ENCODE data around the gene DLL4.
A peak's percentile ranks its signal among the peaks of the same experiment; 100 is the strongest.

The DLL4 gene

DNA sequence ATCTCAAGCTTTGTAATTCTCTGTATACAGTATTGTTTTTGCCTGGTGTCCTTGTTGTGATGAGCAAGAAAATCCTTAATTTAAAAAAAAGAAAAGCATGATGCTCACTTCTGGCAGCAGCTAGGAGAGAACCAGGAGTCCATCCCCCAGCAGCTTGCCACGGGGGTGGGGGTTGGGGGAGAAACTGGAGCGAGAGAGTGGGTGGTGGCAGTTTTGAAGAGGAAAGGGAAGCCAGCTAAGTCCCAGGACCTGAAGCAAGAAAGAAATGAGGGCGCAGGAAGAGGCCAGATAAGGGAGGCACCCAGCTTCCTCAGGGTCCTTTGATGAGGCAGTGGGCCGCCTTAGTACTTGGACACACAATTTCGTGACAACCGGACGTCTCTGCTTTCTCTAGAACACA is 47.7 kb downstream of the DLL4 start:
- Mint-ChIP-seq H3K27ac (no peak overlapping the region), H3K9me3 (no peaks in the 10 kb centered on the region), H3K27me3 (no peaks in the 10 kb centered on the region), H3K4me3 (no peak overlapping the region), H3K4me1 (peaks cover 4% of the 10 kb centered on the region), H3K36me3 (peaks cover 4% of the 10 kb centered on the region)

DNA sequence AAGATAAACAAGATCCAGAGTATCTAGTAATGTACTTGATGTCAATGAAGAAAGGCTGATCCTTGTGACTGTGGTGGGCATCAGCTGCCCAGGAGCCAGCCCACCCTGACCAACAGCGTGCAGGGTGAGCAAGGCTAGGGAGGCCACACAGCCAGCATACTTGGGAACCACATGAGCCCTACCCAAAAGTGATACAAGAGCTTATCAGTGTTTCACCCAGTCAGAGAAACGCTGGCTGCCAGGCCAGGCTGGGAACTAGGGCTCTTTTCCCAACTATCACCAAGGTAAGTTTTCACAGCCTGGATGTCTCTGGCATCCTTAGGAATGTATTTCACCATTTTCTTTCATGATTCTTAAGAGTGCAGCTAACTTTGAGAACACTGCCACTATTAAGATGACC is 49.0 kb downstream of the DLL4 start:
- H3K4me1 Mint-ChIP-seq, result no peaks in the 10 kb centered on the region
- H3K27me3 Mint-ChIP-seq, result no peaks in the 10 kb centered on the region
- peaks cover 9% of the 10 kb centered on the region for H3K36me3 Mint-ChIP-seq

DNA sequence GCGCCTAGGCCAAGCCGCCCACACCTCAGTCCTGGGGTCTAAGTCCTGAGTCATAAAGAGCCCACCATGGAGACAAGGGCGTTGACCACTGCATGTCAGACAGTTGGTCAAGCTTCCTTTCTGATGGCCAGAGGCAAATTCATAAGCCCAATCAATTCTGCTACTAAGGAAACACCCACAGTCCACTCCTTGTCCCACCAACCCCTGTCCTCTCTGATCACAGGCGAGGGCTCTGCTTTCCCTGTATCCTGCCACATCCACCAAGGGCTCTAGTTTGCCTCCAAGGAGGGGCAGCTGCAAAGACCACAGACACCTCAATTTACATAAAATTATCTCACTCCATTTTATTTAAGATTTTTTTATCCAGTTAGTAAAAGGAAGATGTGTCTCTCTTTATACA is 49.4 kb downstream of the DLL4 start:
- no peak overlapping the region for H3K4me3 Mint-ChIP-seq

More for the DNA sequence above, 49.0 kb downstream of the DLL4 start:
- no peaks in the 10 kb centered on the region for H3K9me3 Mint-ChIP-seq
- no peak overlapping the region for H3K4me3 Mint-ChIP-seq
- H3K27ac Mint-ChIP-seq, result no peak overlapping the region

DNA sequence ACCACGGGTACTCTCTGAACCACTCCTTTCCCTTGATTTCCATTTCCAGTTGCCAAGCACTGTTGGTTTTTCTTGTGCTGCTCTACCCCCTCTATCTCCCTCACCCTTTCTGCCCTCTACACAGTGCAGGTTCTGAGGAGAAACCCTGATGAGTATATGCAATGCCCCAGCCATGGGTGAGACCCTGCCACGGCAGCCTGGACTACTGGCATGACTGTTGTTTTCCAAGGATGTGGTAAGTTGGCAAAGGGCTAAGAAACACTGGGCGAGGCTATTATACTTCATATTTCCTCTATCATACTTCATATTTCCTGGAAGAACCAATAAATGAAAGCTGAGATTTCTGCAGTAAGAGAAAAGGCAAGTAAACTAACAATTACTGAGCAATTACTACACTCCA is 52.0 kb downstream of the DLL4 start:
- Mint-ChIP-seq H3K27me3 (no peaks in the 10 kb centered on the region), H3K27ac (no peak overlapping the region), H3K4me3 (no peak overlapping the region), H3K9me3 (no peaks in the 10 kb centered on the region), H3K36me3 (peaks cover 11% of the 10 kb centered on the region), H3K4me1 (no peaks in the 10 kb centered on the region)

More for the DNA sequence above, 49.4 kb downstream of the DLL4 start:
- Mint-ChIP-seq H3K9me3 (no peaks in the 10 kb centered on the region), H3K27ac (no peak overlapping the region), H3K27me3 (no peaks in the 10 kb centered on the region), H3K4me1 (no peaks in the 10 kb centered on the region), H3K36me3 (peaks cover 9% of the 10 kb centered on the region)

DNA sequence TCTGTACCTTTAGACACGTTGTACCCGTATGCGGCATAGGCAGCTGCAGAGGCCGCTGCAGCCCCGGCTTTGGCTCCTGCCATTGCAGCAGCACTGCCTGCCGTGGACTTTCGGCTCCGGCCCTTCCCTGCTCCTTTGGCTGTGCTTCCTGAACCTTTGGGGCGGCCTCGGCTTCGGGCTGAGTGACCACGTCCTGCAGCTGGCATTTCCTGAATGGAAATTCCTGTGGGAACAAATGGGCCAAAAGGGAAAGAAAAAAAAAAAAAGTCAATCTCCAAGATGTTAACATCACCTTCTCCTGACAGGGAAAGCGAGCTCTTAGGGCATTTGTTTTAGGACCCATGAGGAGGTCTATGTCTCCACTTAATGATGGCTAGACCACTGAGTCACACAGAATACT is 53.7 kb downstream of the DLL4 start:
- H3K36me3 Mint-ChIP-seq, result peaks cover 16% of the 10 kb centered on the region
- no peaks in the 10 kb centered on the region for H3K4me1 Mint-ChIP-seq
- H3K4me3 Mint-ChIP-seq, result no peak overlapping the region
- H3K9me3 Mint-ChIP-seq, result no peaks in the 10 kb centered on the region
- H3K27ac Mint-ChIP-seq, result no peak overlapping the region
- H3K27me3 Mint-ChIP-seq, result no peaks in the 10 kb centered on the region

DNA sequence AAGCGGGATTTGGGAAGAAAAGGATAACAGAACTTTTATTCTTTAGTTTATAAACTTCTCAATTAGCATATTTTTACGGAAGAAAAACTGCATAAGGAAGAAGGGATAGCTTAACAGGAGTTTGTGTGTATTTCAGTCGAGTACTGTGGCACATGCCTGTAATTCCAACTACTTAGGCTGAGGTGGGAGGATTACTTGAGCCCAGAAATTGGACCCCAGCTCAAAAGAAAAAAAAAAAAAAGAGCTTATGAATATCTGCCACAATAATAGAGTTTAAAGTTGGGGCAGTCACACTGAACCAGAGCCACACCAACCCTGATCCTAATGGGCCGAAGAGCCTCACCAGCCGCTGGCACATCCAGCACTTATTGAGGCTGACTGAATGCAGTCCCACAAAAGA is 55.3 kb downstream of the DLL4 start:
- Mint-ChIP-seq H3K27me3 (no peaks in the 10 kb centered on the region), H3K9me3 (no peaks in the 10 kb centered on the region), H3K4me1 (no peaks in the 10 kb centered on the region), H3K27ac (no peak overlapping the region), H3K36me3 (peaks cover 13% of the 10 kb centered on the region), H3K4me3 (no peak overlapping the region)

DNA sequence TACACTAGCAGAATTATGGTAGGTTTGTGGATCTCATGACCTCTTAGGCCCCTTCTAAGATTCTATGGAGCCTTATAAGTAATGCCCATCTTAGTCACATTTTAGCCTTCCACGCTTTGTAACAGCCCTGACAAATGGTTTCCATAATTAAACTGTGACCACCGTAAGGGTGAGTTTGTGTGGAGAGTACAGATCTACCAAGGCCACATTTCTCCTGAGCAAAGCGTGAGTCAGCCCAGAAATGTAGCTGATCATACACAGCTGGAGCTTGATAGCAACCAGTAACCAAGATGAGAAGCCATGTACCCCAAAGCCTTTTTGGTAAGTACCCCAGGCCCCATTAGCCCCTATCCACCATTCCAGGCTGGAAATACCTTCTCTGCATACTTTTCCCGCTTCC is 55.8 kb downstream of the DLL4 start:
- H3K36me3 Mint-ChIP-seq, result peaks cover 16% of the 10 kb centered on the region
- peaks cover 3% of the 10 kb centered on the region for H3K4me1 Mint-ChIP-seq
- no peak overlapping the region for H3K4me3 Mint-ChIP-seq
- H3K27me3 Mint-ChIP-seq, result no peaks in the 10 kb centered on the region
- no peak overlapping the region for H3K27ac Mint-ChIP-seq
- peaks cover 4% of the 10 kb centered on the region for H3K9me3 Mint-ChIP-seq

DNA sequence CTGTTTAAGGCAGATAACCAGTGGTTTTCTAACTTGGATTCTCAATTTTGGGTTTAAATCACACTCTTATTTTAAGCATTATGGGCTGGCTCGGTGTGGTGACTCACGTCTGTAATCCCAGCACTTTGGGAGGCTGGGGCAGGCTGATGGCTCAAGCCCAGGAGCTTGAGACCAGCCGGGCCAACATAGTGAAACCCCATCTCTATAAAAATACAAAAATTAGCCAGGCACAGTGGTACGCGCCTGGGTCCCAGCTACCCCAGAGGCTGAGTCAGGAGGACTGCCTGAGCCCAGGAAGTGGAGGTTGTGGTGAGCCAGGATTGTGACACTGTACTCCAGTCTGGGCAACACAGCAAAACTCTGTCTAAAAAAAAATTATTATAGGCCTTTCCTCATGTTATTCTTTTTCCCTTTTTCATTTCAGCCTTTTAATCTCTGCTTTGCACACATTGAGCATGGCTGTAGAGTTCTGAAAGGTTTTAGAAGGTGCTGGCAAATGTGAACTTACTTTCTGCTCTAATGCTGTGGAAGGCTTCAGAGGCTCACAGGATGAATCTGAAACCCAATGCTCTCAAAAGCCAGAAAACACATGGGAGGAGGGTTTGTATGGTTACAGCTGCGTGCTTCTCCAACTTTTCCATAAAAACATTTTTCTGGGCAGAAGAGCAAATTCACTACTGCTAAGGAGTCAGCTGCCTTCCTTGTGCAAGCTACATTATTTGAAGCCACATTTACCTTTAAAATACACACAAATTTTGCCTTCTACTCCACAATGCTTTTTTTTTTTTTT is 56.6 kb downstream of the DLL4 start:
- H3K27ac Mint-ChIP-seq, result no peak overlapping the region
- H3K4me1 Mint-ChIP-seq, result peaks cover 10% of the 10 kb centered on the region
- H3K9me3 Mint-ChIP-seq, result peaks cover 6% of the 10 kb centered on the region
- H3K4me3 Mint-ChIP-seq, result no peak overlapping the region
- peaks cover 20% of the 10 kb centered on the region for H3K36me3 Mint-ChIP-seq
- no peaks in the 10 kb centered on the region for H3K27me3 Mint-ChIP-seq

DNA sequence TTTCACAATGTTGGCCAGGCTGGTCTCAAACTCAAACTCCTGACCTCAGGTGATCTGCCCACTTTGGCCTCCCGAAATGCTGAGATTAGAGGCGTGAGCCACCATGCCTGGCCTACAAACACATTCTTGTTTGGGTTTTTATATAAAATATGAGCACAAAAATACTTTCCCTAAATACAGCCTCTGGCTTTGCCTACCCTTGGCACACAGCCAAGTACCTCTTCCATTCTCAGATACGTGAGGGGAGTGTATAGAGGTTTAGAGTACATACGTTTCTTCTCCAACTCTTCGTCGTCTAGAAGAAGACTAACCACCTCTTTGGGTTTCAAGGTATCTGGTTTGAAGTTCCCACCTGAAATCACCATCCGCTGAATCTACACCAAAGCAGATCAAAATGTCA is 57.7 kb downstream of the DLL4 start:
- peaks cover 6% of the 10 kb centered on the region for H3K9me3 Mint-ChIP-seq
- no peaks in the 10 kb centered on the region for H3K27me3 Mint-ChIP-seq
- H3K4me1 Mint-ChIP-seq, result peaks cover 18% of the 10 kb centered on the region
- no peak overlapping the region for H3K4me3 Mint-ChIP-seq
- H3K27ac Mint-ChIP-seq, result peak overlapping the region; percentile 14
- H3K36me3 Mint-ChIP-seq, result peaks cover 27% of the 10 kb centered on the region

DNA sequence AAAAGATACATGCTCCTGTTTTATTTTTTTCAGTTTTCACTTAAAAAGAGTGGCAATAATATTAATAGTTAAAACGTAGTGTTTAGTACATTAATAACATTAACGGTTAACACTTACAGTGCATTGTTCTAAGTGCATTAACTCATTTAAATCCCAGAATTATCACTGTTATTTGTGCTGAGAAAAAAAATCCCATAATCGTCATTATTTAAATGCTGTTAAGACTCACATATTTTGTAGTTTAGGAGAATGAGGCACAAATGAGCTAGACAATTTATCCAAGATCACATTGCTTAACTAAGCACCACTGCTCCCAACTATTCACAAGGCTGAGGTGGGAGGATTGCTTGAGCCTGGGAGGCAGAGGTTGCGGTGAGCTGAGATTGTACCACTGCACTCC is 59.0 kb downstream of the DLL4 start:
- Mint-ChIP-seq H3K4me3 (no peak overlapping the region), H3K36me3 (peaks cover 25% of the 10 kb centered on the region), H3K27me3 (no peaks in the 10 kb centered on the region), H3K27ac (no peak overlapping the region), H3K9me3 (peaks cover 6% of the 10 kb centered on the region), H3K4me1 (peaks cover 18% of the 10 kb centered on the region)

Data from activated naive CD4-positive, alpha-beta T cell treated with anti-CD3 and anti-CD28 coated beads, Interleukin-2, amount 50 U/mL, for 24 hours (primary cell).